GM21447 (cell line): ENCODE measurements around the gene PARVG.
A peak's percentile ranks its signal among the peaks of the same experiment; 100 is the strongest.

ENCODE experiments used
- ATAC-seq: cut with Tn5 transposase; IDR thresholded peaks from one replicate; pipeline ENCODE4 v1.9.1; 2021; ENCODE audit not compliant: unreplicated experiment

Gene PARVG

GRCh38 chr22:44180706-44181032 is at the start of gene PARVG:
Gene PARVG (plus strand): TSS chr22:44180925. CDS start chr22:44183330, 2,405 bp downstream.
- ATAC-seq = peak; percentile 40

- ATAC-seq = no peak
Observed at GRCh38 chr22:44131412-44131811, 49.3 kb upstream of the PARVG start.

GRCh38 chr22:44131989-44132685 is 48.6 kb upstream of the PARVG start:
- no peak for ATAC-seq

GRCh38 chr22:44132724-44133123 is 48.0 kb upstream of the PARVG start:
- no peak for ATAC-seq

GRCh38 chr22:44133161-44133560 is 47.6 kb upstream of the PARVG start:
- ATAC-seq = no peak

GRCh38 chr22:44133901-44134571 is 46.7 kb upstream of the PARVG start:
- ATAC-seq = no peak

GRCh38 chr22:44136112-44136511 is 44.6 kb upstream of the PARVG start:
- no peak for ATAC-seq

- ATAC-seq = no peak
Observed at GRCh38 chr22:44136786-44137185, 43.9 kb upstream of the PARVG start.

- ATAC-seq = no peak
Observed at GRCh38 chr22:44137415-44137814, 43.3 kb upstream of the PARVG start.

GRCh38 chr22:44139773-44140172 is 41.0 kb upstream of the PARVG start:
- no peak for ATAC-seq

GRCh38 chr22:44142421-44143104 is 38.2 kb upstream of the PARVG start:
- no peak for ATAC-seq

GRCh38 chr22:44143105-44143474 is 37.6 kb upstream of the PARVG start:
- no peak for ATAC-seq

- no peak for ATAC-seq
Observed at GRCh38 chr22:44143579-44143978, 37.1 kb upstream of the PARVG start.

- no peak for ATAC-seq
Observed at GRCh38 chr22:44144046-44144569, 36.6 kb upstream of the PARVG start.

GRCh38 chr22:44145544-44145943 is 35.2 kb upstream of the PARVG start:
- ATAC-seq = no peak

- no peak for ATAC-seq
Observed at GRCh38 chr22:44146088-44146861, 34.5 kb upstream of the PARVG start.

GRCh38 chr22:44147008-44147645 is 33.6 kb upstream of the PARVG start:
- ATAC-seq = no peak

GRCh38 chr22:44147821-44148574 is 32.7 kb upstream of the PARVG start:
- no peak for ATAC-seq

- no peak for ATAC-seq
Observed at GRCh38 chr22:44151676-44152075, 29.0 kb upstream of the PARVG start.

- ATAC-seq = no peak
Observed at GRCh38 chr22:44153710-44154109, 27.0 kb upstream of the PARVG start.
